ENCODE results near the gene AIM2. TPM values are rescaled to one million over a fixed set of nuclear protein-coding genes. Genes with fewer than 3 reads are reported as not detected.

Gene AIM2
- total and polyA plus RNA-seq, 10 of the 15 experiments (the other 5 are each of a cell fraction or from before 2014, with no cell fraction given): 7.9 to 35.7 (median 12.8) TPM

GRCh38 chr1:159067699-159068621, 8.6 kb downstream of the AIM2 start:
- in situ Hi-C loops (cut with MboI): loop anchor here (10.0 kb wide), 1 partner anchor 783 kb away; the partner anchor contains the start of gene CD1C
- Histone ChIP-seq H3K27ac (ENCODE audit: control insufficient read depth, insufficient read depth) (peak overlapping the region; percentile 77), H3K9ac (ENCODE audit: control insufficient read depth, insufficient read depth, low read length) (peak overlapping the region; percentile 30; the same call in 1 of the 2 replicates)
- no peak for TF ChIP-seq TCF7 (IDR thresholded peaks at IDR 0.05; ENCODE audit: borderline replicate concordance)
- TF ChIP-seq FOS (IDR thresholded peaks at IDR 0.05; ENCODE audit: borderline replicate concordance, extremely low read depth, insufficient read length): no peak
- peak; percentile 82 for TF ChIP-seq EED (IDR thresholded peaks at IDR 0.05; ENCODE audit: low read depth)
- TF ChIP-seq SMAD5 (IDR thresholded peaks at IDR 0.05; ENCODE audit: low read depth): no peak
- no peak for TF ChIP-seq E2F8 (IDR thresholded peaks at IDR 0.05; ENCODE audit: low read depth, partially characterized antibody)
- no peak for TF ChIP-seq RAD51 (IDR thresholded peaks at IDR 0.05)
- TF ChIP-seq RBBP5 (conservative IDR thresholded peaks at IDR 0.05): no peak
- peak; percentile 78; the same call in 1 of the 2 replicates for TF ChIP-seq RELB (IDR thresholded peaks at IDR 0.05; ENCODE audit: low read depth)
- peak in 1 of 2 experiments; percentile 89; a peak in 1 of 4 replicates for TF ChIP-seq CEBPB (IDR thresholded peaks at IDR 0.05; ENCODE audit: borderline replicate concordance in 1 of 2, low read depth in 2 of 2, low read length in 2 of 2)
- TF ChIP-seq ZZZ3 (IDR thresholded peaks at IDR 0.05; ENCODE audit: control insufficient read depth, insufficient read length, low read depth): no peak
- TF ChIP-seq NRF1 (conservative IDR thresholded peaks at IDR 0.05; ENCODE audit: low read depth, low read length): no peak
- TF ChIP-seq PAX8 (IDR thresholded peaks at IDR 0.05): no peak
- TF ChIP-seq HDGF (IDR thresholded peaks at IDR 0.05): no peak
- TF ChIP-seq ZBTB33 (IDR thresholded peaks at IDR 0.05): no peak
- peak; percentile 96 for TF ChIP-seq NFIC (IDR thresholded peaks at IDR 0.05; ENCODE audit: low read depth, low read length)
- no peak for TF ChIP-seq NFYA (IDR thresholded peaks at IDR 0.05; ENCODE audit: borderline replicate concordance, low read depth, low read length)
- no peak for TF ChIP-seq STAT1 (conservative IDR thresholded peaks at IDR 0.05)

More at GRCh38 chr1:159067699-159068621, 8.6 kb downstream of the AIM2 start:
- Histone ChIP-seq H3K36me3 (ENCODE audit: control insufficient read depth in 2 of 2, insufficient read depth in 2 of 2, low read length in 1 of 2) (peaks cover 0 to 5% of the 10 kb centered on the region in 2 experiments; a peak in 1 of 4 replicates), H2AFZ (ENCODE audit: control insufficient read depth, low read depth, low read length) (no peak overlapping the region), H3K9me3 (replicated peaks; ENCODE audit: control insufficient read depth, insufficient read depth, low read length) (no peaks in the 10 kb centered on the region), H3K79me2 (ENCODE audit: control insufficient read depth, insufficient read depth, low read length) (peaks cover 8% of the 10 kb centered on the region), H3K4me1 (ENCODE audit: control insufficient read depth, insufficient read depth, low read length) (peaks cover 43% of the 10 kb centered on the region), H4K20me1 (ENCODE audit: control insufficient read depth, insufficient read depth) (no peaks in the 10 kb centered on the region), H3K4me2 (ENCODE audit: control insufficient read depth, insufficient read depth) (peak overlapping the region; percentile 57), H3K27me3 (replicated peaks in 1 of 2; ENCODE audit: control insufficient read depth in 2 of 2, insufficient read depth in 2 of 2, low read length in 1 of 2) (no peaks in the 10 kb centered on the region), H3K4me3 (no peak overlapping the region; the same call in 1 of the 2 replicates)
- no TSS peak for BruUV-seq (replicated peaks)
- ChIA-PET POLR2A (interaction anchor here (0.6 to 7.1 kb wide), 8 partner anchors 9 to 59 kb away, joined by 3 to 41 read pairs (median 5); partner anchors contain the start of genes AIM2 and IFI16), CTCF (interaction anchor here (0.7 to 6.4 kb wide), 14 partner anchors 9 to 820 kb away, joined by 3 to 62 read pairs (median 3); partner anchors contain the start of gene AIM2), SMC1A (ENCODE audit: uncharacterized antibody, unreplicated experiment) (interaction anchor here (0.7 to 6.9 kb wide), 18 partner anchors 10 to 865 kb away, joined by 3 to 50 read pairs (median 6); partner anchors contain the start of genes AIM2, IFI16 and MNDA), RAD21 (ENCODE audit: unreplicated experiment) (interaction anchor here (0.8 to 2.8 kb wide), 16 partner anchors 9 to 864 kb away, joined by 3 to 28 read pairs (median 4); partner anchors contain the start of genes AIM2, IFI16 and MNDA)
- intact Hi-C loops (cut with micrococcal nuclease; ENCODE audit: unreplicated experiment): no loop called here
- DNase-seq (ENCODE audit: low read depth, low spot score): peak; percentile 86
- peak; percentile 82 for ATAC-seq
- peak; percentile 88 for FAIRE-seq
- 0% methylated on average over 6 of the region's 6 CpGs for WGBS (ENCODE audit: insufficient coverage, insufficient replicate concordance, low lambda C conversion rate, missing lambda C conversion rate)

All from GM12878 (cell line).